SK-N-MC (cell line): ENCODE data around the gene ADAMTSL1.

Source experiments
- DNase-seq: peaks from one replicate; pipeline ENCODE4 v3.0.0-alpha.2; 2011; ENCODE audit warnings: low read depth, low spot score
- H3K27ac ChIP-seq: fragments of 200-600 bp; sonication (generic); 2 replicates; pipeline ENCODE4 v1.5.1; 2016; ENCODE audit warnings: mixed run types
- H3K36me3 ChIP-seq: fragments of 200-600 bp; sonication (generic); 2 replicates; pipeline ENCODE4 v1.6.1; 2017; ENCODE audit warnings: antibody characterized with exemption, low read length, mixed read lengths; ENCODE audit not compliant: insufficient read depth
- H3K4me3 ChIP-seq: fragments of 200-600 bp; sonication (generic); 2 replicates; pipeline ENCODE4 v1.5.1; 2016
- H3K9ac ChIP-seq: fragments of 200-600 bp; sonication (generic); 2 replicates; pipeline ENCODE4 v1.8.0; 2017; ENCODE audit warnings: mixed run types, mixed read lengths; ENCODE audit not compliant: insufficient read length
- H3K9me3 ChIP-seq: fragments of 200-600 bp; sonication (generic); 2 replicates; pipeline ENCODE4 v1.6.1; 2017; ENCODE audit warnings: low read depth, mild to moderate bottlenecking, antibody characterized with exemption, low read length, moderate library complexity, mixed read lengths
- EZH2 ChIP-seq: fragments of 200-600 bp; sonication (generic); IDR thresholded peaks from one replicate; pipeline ENCODE4 v1.6.1; 2017; ENCODE audit warnings: antibody characterized with exemption
- FOXP2 ChIP-seq: optimal IDR thresholded peaks from 2 replicates; pipeline ENCODE3; 2011; ENCODE audit warnings: mild to moderate bottlenecking, moderate library complexity; ENCODE audit not compliant: insufficient read depth; ENCODE audit errors: extremely low read length, control extremely low read depth
- POLR2AphosphoS5 ChIP-seq: IDR thresholded peaks from 2 replicates; pipeline ENCODE4 v1.6.1; 2012; ENCODE audit warnings: mild to moderate bottlenecking, low read depth, low read length, borderline replicate concordance

The ADAMTSL1 gene

GRCh38 chr9:18675332-18675731 lies 201.4 kb downstream of the ADAMTSL1 start:
- Histone ChIP-seq H3K9me3 (no peaks in the 10 kb centered on the region), H3K27ac (no peak overlapping the region), H3K36me3 (no peaks in the 10 kb centered on the region), H3K9ac (no peak overlapping the region), H3K4me3 (no peak overlapping the region)
- TF ChIP-seq FOXP2 = no peak
- TF ChIP-seq EZH2 = no peak
- no peak for TF ChIP-seq POLR2AphosphoS5
- DNase-seq = no peak

GRCh38 chr9:18675973-18676372 lies 202.0 kb downstream of the ADAMTSL1 start:
- no peak overlapping the region for H3K9ac ChIP-seq
- H3K9me3 ChIP-seq = no peaks in the 10 kb centered on the region
- no peak overlapping the region for H3K4me3 ChIP-seq
- no peak overlapping the region for H3K27ac ChIP-seq
- no peak for DNase-seq
- H3K36me3 ChIP-seq = no peaks in the 10 kb centered on the region
- TF ChIP-seq FOXP2 (no peak), EZH2 (no peak), POLR2AphosphoS5 (no peak)

- H3K9me3 ChIP-seq = no peaks in the 10 kb centered on the region
- no peak overlapping the region for H3K4me3 ChIP-seq
- no peak for DNase-seq
- TF ChIP-seq EZH2 (no peak), FOXP2 (no peak), POLR2AphosphoS5 (no peak)
- H3K9ac ChIP-seq = no peak overlapping the region
- H3K27ac ChIP-seq = no peak overlapping the region
- H3K36me3 ChIP-seq = no peaks in the 10 kb centered on the region
These were observed 202.6 kb downstream of the ADAMTSL1 start for GRCh38 chr9:18676525-18676924.

GRCh38 chr9:18678821-18679590 lies 205.1 kb downstream of the ADAMTSL1 start:
- H3K9me3 ChIP-seq = no peaks in the 10 kb centered on the region
- no peak for DNase-seq
- no peak overlapping the region for H3K27ac ChIP-seq
- no peak overlapping the region for H3K9ac ChIP-seq
- TF ChIP-seq EZH2 (no peak), POLR2AphosphoS5 (no peak), FOXP2 (no peak)
- no peaks in the 10 kb centered on the region for H3K36me3 ChIP-seq
- no peak overlapping the region for H3K4me3 ChIP-seq

GRCh38 chr9:18682907-18683306 lies 209.0 kb downstream of the ADAMTSL1 start:
- no peaks in the 10 kb centered on the region for H3K36me3 ChIP-seq
- H3K4me3 ChIP-seq = no peak overlapping the region
- no peaks in the 10 kb centered on the region for H3K9me3 ChIP-seq
- no peak overlapping the region for H3K27ac ChIP-seq
- TF ChIP-seq FOXP2 (no peak), EZH2 (no peak), POLR2AphosphoS5 (no peak)
- no peak for DNase-seq
- H3K9ac ChIP-seq = no peak overlapping the region

- no peak for TF ChIP-seq EZH2
- no peak for TF ChIP-seq POLR2AphosphoS5
- TF ChIP-seq FOXP2 = no peak
- H3K4me3 ChIP-seq = no peak overlapping the region
- no peak overlapping the region for H3K9ac ChIP-seq
- DNase-seq = no peak
- no peaks in the 10 kb centered on the region for H3K36me3 ChIP-seq
- no peaks in the 10 kb centered on the region for H3K9me3 ChIP-seq
- H3K27ac ChIP-seq = no peak overlapping the region
These were observed 209.4 kb downstream of the ADAMTSL1 start for GRCh38 chr9:18683312-18683711.

- Histone ChIP-seq H3K9ac (no peak overlapping the region), H3K36me3 (no peaks in the 10 kb centered on the region), H3K27ac (no peak overlapping the region), H3K9me3 (no peaks in the 10 kb centered on the region), H3K4me3 (no peak overlapping the region)
- TF ChIP-seq POLR2AphosphoS5 (no peak), FOXP2 (no peak), EZH2 (no peak)
- no peak for DNase-seq
These were observed 209.9 kb downstream of the ADAMTSL1 start for GRCh38 chr9:18683851-18684250.

GRCh38 chr9:18684593-18685317 lies 210.8 kb downstream of the ADAMTSL1 start:
- no peak overlapping the region for H3K9ac ChIP-seq
- DNase-seq = no peak
- H3K9me3 ChIP-seq = no peaks in the 10 kb centered on the region
- no peak overlapping the region for H3K4me3 ChIP-seq
- no peak overlapping the region for H3K27ac ChIP-seq
- no peak for TF ChIP-seq EZH2
- no peak for TF ChIP-seq FOXP2
- no peak for TF ChIP-seq POLR2AphosphoS5
- H3K36me3 ChIP-seq = no peaks in the 10 kb centered on the region
